NCI-H226 (cell line): ENCODE measurements around the gene PP2D1.
A peak's percentile ranks its signal among the peaks of the same experiment; 100 is the strongest.
"Not testable (repeated sequence)": the region's sequence is repeated elsewhere in the genome, so short reads cannot be mapped to it uniquely, and the experiment has no call there.

ENCODE experiments used
- DNase-seq: peaks from one replicate; pipeline ENCODE4 v3.0.0-alpha.2; 2015

PP2D1 gene

GRCh38 chr3:19967208-19967607 is 44.9 kb downstream of the PP2D1 start:
- no peak for DNase-seq

DNA sequence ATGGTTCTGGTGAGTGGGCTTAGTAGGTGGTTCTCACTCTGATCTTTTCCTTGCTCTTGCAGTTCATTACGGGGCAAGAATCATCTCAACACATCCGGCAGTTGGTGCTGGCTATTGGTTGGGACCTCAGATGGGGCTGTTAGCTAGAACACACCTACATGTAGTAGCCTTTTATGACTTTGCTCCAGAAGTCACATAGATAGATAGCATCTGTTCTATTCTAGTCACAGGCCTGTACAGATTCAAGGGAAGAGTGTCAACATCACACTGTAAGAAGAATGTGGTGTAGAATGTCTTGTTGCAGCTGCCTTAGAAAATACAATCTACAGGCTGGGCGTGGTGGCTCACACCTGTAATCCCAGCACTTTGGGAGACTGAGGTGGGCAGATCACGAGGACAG is 50.1 kb downstream of the PP2D1 start:
- no peak for DNase-seq

- DNase-seq, result no peak
These were observed 51.4 kb downstream of the PP2D1 start for GRCh38 chr3:19960696-19961095.

- no peak for DNase-seq
These were observed 52.6 kb downstream of the PP2D1 start for GRCh38 chr3:19959505-19959904.

GRCh38 chr3:19957354-19957753 is 54.7 kb downstream of the PP2D1 start:
- not testable (repeated sequence) for DNase-seq

- no peak for DNase-seq
These were observed 57.4 kb downstream of the PP2D1 start for GRCh38 chr3:19954676-19955075.

DNA sequence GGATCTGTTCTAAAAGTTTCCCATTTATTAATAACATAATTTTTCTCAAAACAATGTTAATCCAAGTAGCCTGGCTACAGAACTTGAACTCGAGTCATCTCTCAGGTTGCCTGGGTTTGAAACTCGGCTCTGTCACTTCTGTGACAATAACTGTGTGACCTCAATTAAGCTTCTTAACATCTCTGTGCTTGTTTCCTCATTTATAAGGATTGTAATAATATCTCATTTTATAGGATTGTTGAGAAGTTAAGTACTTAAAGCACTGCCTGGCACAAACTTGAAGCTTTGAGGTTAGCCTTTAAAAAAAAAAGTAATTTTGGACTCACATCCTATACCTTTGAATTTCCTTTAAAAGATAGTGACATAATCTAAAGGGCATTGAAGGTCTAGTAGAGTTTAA is 61.7 kb downstream of the PP2D1 start:
- no peak for DNase-seq

GRCh38 chr3:19948226-19948591 is 63.9 kb downstream of the PP2D1 start:
- DNase-seq, result no peak

DNA sequence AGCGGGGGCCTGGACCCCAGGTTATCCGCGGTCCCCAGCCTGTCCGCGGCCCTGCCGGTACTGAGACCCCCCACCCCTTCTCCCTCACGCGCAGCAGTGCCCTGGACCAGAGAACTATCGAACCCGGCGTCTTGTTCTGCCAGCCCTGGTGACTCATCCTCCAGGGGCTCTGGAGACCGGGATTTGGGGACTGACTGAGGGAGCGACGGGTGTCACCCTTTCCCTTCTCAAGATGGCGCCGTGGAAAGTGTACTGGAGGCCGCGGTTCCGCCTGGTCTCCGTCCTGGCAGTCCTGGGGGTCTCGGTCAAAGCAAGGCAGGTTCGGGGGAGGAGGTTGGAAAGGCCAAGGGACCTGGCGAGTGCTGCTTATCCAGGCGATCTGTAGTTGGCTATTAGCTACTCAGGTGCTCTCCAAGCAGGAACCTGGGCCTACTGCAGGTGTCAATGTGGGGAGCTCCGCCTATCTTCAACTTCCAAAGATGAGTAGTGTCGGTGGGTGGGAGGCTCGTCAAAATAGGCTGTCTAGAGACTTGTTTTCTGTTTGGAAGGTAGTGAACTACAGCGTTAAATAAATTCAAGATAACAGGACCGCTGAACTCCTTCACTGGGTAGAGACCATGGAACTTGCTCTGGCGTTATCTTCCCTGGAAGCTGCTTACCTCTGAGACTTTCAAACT is 64.4 kb downstream of the PP2D1 start:
- DNase-seq, result peak; percentile 35

DNA sequence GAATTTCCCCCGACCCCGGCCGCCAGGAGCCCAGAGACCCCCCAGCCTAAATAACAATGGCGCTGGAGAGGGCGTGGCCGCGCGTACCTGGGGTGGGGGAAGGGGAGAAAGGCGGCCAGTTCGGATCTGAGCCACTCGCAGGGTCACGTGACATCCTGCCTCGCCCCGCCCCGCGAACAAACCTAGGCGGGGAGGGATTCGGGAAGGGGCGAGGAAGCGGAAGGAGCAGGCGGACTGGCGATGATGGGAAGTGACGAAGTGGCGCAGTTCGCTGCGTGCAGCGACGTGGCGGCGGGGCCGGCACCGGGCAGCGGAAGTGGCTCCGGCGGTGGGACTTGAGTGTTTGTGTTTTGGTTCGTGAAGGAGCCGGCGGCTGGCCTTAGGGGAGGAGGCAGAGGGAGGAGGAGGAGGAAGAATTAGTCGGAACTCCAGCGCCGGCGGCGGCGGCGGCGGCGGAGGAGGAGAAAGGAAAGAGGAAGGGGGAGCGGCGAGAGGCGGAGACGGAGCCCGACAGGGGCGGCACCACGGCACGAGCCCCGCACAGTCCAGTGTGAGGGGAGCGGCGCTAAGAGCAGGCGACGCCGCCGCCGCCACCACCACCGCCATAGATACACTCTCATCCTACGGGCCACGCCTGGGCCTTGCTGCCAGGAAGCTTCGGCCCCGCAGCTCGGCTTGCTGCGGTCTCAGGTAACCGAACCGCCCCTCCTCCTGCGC is 65.1 kb downstream of the PP2D1 start, which contains the start of gene RAB5A:
Gene RAB5A, plus strand, starts transcription at position 266 of the 717 bp plus-strand sequence. CDS start 3,802 bp downstream, outside the sequence.
- DNase-seq, result peak; percentile 99

- DNase-seq, result no peak
These were observed 65.9 kb downstream of the PP2D1 start for GRCh38 chr3:19945969-19946831.

GRCh38 chr3:19945534-19945933 is 66.5 kb downstream of the PP2D1 start:
- DNase-seq, result no peak

GRCh38 chr3:19940643-19941042 is 71.4 kb downstream of the PP2D1 start:
- no peak for DNase-seq

DNA sequence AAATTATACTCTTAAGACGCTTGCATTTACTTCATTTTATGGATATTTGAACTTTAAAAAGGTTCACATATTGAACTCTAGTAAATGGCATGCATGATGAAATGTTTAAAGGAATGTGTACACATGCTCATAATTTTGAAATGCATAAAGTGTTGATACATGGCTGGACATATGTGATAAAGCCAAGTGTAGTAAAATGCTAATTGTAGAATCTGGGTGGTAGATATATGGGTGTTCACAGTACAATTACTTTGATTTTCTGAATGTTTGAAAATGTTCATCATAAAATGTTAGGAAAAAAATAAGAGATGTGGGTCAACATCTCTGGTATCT is 73.8 kb downstream of the PP2D1 start:
- DNase-seq, result peak; percentile 11

DNA sequence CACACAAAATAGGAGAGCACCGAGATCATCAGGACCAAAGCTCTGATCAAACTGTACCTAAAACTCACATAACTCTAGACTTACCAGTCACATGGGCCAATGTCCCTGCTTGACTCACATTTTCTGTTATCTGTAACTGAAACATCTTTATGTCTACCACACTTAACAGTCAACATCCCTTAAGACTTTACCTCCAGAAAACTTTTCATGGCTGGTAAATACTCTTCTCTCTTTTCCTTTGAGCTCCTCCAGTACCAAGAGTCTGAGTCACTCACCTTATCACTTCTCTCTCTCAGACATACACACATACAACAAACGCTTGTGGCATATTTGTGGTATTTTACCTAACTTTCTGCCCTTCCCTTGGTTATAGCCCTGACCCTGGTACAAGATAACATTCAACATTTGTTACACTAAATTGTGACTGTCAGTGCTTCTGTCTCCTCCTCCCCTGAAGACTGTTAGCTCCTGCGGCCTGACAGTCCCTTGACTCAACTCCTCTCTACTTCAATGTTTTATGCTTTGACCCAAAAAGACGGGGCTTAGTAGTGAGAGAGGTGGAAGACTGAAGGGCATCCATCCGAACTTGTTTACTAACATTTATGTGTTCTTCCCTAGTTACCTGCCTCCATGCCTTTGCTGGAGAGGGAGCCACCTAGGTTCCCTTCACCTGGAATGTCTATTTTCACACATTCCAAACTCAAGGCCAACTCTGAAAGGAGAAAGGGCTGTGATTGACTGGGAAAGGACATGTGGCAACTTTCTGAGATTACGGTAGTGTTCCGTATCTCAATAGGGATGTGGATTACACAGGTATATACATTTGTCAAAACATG is 74.4 kb downstream of the PP2D1 start:
- peak; percentile 96 for DNase-seq
